Hematopoietic multipotent progenitor cell treated with erythropoietin and hydrocortisone succinate and interleukin-3 and kit ligand, for 15 days (in vitro differentiated cells): ENCODE data around the gene C5orf34.
A peak's percentile ranks its signal among the peaks of the same experiment; 100 is the strongest.
"Not testable (repeated sequence)": the region's sequence is repeated elsewhere in the genome, so short reads cannot be mapped to it uniquely, and the experiment has no call there.

Experiments
- DNase-seq: peaks from one replicate; pipeline ENCODE4 v3.0.0-alpha.2; 2015; ENCODE audit warnings: low spot score

The C5orf34 gene

DNA sequence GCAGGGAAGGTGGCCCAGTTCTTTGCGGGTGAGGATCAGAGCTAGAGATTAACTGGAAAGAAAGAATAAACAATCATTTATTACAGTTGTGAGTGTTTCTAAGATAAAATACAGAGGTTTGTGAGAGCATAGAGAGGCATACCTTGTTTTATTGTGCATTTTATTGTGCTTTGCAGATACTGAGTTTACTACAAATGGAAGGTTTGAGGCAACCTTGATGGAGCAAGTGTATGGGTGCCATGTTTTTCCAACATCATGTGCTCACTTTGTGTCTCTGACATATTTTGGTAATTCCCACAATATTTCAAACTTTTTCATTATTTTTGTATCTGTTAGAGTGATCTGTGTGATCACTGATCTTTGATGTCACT lies 715 bp upstream of the C5orf34 start:
- DNase-seq = no peak

DNA sequence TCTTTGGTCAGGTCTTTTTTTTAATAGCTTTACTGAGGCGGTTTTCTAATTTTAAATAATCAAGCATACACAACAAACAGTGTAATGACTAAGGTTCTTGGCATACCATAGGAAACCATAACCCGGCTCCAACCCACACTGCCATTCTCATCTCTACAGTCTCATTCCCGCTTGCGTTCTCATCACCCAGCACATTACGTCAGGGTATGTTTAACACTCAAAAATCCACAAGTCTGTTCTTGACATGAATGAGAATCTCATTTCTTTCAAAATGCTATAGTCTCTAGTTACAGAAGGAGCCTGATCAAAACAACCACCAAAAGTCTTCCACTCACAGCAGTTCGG lies 505 bp downstream of the C5orf34 start:
- DNase-seq = no peak

DNA sequence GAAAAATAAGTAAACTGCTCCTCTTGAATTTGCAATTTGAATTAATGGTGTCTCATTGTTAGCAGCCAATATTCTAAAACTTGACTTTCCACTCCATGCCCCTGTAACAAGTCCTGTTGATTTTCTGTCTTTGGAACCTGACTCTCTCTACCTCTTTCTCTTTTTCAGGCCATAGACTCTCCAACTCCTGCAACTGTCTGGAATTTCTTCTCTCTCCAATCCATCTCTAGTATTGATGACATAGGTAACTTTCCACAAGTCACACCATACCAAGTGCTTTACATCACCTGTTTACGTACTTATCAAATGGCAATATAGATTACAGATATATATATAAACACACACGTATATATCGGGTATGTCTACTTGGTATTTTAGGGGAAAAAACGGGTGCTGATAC lies 923 bp downstream of the C5orf34 start:
- no peak for DNase-seq

DNA sequence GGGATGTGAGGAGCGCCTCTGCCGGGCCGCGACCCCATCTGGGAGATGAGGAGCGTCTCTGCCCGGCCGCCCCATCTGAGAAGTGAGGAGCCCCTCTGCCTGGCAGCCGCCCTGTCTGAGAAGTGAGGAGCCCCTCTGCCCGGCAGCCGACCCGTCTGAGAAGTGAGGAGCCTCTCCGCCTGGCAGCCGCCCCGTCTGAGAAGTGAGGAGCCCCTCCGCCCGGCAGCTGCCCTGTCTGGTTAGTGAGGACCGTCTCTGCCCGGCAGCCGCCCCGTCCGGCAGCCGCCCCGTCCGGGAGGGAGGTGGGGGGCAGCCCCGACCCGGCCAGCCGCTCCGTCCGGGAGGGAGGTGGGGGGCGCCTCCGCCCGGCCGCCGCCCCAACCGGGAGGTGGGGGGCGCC lies 3.9 kb downstream of the C5orf34 start:
- not testable (repeated sequence) for DNase-seq

DNA sequence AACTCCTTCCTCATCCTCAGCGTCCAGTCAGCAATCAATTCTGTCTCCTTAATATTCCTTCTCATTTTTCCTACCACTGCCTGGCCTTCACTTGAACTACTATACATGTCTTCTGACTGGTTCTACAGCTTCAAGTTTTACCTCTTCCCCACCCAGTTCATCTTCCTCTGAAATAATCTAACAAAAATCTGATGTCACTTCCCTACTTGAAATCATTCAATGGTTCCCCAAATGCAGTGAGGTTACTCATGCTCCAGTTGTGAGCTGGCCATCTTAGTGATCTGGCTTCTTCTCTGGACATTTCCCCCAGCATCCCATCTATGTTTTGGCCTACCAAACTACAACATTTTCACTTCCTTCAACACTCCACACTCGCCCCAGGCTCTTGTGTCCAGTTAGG lies 16.4 kb downstream of the C5orf34 start:
- no peak for DNase-seq

DNA sequence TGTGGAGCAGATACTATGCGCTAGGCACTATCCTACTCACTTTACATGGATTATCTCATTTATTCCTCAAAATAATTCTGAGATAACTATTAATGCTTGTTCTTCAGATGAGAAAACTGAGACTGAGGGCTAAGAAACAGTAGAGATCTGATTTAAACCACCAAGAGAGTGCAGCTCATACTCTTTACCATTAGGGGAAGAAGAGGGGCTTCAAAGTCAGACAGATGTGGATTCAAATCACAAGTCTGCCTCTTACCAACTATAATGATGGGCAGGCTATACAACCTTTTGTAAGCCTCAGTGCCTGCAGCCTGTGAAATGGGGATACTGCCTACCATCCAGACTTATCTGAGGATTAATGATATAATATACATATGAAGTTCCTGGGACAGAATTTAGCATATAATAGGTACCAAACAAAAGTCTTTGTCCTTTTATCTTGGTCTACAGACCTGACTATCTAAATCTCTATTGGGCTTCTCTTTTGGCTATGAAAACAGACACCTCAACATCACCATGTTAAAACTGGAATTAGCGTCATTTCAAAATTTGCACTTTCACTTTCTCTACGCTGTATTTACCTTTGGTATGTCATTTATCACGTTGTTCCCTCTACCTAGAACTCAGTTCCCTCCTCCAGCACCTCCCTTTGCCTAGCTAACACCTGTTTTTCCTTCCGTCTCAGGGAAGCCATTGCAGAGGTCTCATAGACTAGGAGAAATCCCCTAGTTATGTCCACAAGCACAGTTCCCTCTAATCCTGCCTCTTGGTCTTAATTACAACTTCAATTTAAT lies 17.4 kb downstream of the C5orf34 start:
- no peak for DNase-seq

DNA sequence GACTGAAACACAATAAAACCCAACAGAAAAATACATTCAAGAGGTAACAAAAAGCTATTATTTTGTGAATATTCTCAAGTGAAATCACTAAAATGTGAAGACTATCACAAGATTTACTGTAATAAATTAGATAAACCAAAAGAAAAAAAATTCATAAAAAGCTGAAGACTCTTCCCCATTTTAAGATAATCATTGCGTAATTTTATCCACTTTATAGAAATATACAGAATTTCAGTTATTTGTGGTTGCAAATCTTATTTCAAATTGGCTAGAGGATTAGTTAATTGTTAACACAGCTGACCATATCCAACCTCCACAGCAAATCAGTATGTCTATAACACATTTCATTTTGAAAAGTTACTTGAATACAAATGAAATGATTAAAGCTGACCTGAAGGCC lies 23.6 kb downstream of the C5orf34 start:
- no peak for DNase-seq

DNA sequence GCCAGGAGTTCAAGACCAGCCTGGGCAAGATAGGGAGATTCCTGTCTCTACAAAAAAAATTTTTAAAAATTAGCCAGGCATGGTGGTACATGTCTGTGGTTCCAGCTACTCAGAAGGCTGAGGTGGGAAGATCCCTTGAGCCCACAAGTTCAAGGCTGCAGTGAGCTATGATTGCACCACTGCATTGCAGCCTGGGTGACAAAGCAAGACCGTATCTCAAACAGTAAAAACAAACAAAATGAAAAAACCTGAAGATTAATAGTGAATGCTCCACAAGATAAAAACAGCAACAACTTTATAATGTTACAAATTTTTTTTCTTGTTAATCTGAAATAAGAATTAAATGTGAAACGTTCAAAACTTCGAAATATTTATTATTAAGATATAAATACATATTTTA lies 28.6 kb downstream of the C5orf34 start:
- no peak for DNase-seq

DNA sequence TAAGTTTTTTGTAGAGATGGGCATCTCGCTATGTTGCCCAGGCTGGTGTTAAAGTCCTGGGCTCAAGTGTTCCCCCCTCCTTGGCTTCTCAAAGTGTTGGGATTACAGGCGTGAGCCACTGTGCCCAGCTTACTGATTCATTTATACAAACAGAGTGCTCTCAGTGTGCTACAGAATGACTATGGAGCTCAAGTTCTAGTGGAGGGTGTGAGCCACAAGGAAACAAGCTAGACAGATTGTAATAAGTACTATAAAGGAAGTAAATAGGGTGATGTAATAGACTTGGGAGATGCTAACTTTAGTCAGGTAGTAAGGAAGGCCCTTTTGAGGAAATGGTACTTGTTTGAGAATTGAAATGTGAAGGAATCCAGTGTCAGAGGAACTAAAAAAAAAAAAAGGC lies 29.5 kb downstream of the C5orf34 start:
- no peak for DNase-seq

DNA sequence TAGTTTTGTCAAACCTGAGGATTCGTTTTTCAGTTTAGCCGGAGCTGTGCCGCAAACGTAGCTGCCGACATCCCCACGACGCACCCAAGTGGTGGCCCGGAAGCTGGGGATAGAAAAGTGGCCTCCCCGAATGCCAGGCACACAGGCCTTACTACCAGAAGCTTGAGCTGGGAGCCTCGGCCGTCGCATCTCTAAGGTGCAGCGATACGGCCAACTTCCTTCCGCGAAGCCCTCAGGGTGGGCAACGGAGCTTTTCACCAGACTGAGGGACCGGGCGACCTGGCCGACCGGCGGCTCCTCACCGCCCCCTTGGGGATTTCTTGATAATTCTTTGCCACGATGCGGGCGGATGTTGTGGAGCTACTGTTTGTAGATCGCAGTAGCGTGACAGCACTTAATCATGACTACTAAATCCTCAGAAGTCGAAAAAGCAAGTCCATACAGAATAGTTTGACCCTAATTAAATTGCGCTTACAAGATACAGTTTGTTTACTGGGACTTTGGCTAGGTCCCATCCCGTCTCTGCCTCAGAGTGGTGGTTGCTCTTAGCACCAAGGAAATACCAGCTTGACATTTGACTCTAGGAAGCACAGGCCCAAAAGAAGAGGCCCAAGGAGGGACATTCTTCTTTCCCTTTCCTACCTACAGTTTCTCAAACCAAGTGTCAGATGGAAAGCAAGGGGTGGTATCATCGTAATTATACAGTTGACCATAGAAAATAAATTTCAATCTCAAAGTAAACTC lies 30.7 kb downstream of the C5orf34 start:
- DNase-seq = peak; percentile 85

DNA sequence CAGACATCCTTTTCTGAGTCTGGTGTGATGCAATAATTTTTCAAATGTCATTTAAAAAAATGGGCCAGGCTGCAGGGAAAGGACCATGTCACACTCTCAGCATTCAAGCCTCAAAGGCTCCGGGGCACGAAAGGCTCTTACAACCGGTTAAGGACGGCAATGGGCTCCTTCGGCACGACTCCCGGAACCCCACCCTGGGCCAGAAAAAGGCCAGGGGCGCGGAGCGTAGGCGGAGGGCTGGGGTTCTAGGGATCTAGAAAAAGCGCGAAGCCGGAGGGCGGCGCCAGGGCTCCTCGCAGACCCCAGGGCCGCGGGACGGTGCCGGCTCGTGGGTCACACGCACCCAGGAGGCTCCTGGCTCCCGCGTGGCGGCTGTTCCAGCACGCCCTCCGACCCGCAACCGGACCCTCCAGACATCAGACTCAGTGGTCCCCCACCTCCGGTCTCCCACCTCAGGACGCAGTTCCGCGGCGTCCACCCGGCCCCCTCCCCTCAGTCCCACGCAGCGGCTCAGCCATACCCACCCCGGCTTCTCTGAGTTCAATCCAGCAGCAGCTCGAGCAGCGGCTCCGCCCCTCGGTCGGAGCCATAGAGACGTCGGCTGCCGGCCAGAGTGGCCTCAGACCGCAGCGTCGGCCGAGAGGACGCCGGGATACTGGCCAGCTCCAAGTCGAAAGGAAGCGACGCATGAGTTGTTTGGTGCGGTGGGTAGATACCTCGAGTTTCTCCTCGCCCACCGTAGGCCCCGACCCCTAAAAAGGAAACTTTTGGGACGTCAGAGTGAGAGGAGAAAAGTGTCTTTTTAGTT lies 31.4 kb downstream of the C5orf34 start, which contains the start of gene TMEM267:
Gene TMEM267 (minus strand): TSS at position 568 of the 808 bp plus-strand sequence. CDS start 29,896 bp downstream, outside the sequence.
- peak; percentile 91 for DNase-seq

DNA sequence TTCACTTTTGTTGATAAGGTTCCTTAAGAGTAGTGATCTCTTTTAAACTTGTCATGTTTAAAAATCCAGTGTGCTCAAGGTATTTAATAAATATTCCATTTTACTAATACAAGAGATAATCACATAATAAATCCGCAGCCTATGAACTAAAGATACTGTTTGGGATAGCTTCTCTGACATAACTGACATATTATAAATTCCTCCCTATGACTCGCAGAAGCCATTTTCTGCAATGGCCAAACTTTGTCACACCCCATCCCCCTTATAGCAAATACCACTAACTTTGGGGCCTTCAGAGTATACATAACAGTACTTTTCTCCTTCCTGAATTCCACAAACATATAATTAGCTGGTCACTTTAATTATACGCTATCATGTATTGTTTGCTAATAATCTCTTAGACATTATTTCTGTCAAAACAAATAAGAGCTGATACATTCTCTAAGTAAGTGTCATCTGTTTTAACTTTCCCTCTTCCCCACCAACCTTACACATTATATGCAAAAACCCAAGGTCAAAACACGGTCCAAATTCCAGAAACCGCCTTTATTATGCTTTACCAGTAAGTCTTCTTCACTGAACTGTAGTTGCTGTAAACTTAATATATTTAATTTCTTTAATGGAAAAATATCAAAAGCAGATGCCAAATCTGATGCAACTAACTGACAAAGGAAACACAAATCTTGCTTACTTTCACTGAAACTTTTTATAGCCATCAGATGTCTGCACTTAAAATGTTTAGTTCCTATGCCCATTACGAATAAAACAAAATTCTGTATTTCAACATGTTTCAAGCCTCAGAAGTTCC lies 32.3 kb downstream of the C5orf34 start:
- peak; percentile 11 for DNase-seq

DNA sequence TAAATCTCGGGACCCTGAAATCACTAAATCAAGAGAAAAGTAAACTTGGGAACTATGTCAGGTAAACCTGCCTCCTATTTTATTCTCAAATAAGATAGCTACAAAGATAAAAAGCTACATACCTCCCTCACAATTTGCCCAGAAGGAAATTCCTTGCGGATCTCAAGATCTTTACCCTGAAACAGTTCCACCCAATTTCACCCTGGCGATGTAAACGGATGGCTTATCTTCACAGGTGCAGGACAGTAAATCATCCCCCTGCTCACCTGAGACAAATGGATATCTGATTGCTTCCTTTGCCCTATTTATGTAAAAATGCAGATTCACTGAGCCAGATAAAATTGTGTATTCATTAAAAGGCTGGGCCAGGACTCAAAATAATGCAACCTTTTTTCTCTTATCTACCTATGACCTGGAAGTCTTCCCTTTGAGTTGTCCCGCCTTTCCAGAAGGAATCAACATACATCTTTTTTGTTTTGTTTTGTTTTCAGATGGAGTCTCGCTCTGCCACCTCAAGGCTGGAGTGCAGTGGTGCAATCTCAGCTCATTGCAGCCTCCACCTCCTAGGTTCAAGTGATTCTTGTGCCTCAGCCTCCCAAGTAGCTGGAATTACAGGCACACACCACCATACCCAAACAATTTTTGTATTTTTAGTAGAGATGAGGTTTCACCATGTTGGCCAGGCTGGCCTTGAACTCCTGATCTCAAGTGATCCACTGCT lies 45.1 kb downstream of the C5orf34 start:
- DNase-seq = no peak

DNA sequence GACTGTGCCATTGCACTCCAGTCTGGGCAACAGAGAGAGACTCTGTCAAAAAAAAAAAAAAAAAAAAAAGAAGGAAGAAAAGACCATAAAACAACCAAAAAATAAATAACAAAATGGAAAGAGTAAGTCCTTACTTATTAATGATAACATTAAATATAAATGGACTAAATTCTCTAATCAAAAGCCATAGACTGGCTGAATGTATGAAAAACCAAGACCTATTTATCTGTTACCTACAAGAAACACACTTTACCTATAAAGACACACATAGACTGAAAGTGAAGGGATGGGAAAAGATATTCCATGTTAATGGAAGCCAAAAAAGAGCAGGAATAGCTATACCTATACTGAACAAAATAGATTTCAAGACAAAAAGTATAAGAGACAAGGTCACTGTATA lies 47.8 kb downstream of the C5orf34 start:
- no peak for DNase-seq

DNA sequence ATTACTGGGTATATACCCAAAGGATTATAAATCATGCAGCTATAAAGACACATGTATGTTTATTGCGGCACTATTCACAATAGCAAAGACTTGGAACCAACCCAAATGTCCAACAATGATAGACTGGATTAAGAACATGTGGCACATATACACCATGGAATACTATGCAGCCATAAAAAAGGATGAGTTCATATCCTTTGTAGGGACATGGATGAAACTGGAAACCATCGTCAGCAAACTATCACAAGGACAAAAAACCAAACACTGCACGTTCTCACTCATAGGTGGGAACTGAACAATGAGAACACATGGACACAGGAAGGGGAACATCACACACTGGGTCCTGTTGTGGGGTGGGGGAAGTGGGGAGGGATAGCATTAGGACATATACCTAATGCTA lies 49.5 kb downstream of the C5orf34 start:
- DNase-seq = not testable (repeated sequence)

DNA sequence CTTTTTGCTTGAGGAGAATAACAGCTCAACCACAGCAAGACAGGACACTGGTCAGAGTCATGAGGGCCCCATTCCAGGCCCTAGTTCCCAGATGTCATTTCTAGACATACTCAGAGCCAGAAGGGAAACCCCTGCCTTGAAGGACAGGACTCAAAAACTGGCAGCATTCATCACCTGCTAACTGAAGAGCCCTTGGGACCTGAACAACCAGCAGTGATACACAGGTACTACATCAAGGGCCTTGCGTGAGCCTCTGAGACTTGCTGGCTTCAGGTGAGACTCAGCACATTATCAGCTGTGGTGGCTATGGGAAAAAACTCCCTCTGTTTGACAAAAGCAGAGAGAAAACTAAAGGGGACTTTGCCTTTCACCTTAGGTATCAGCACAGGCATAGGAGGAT lies 53.9 kb downstream of the C5orf34 start:
- no peak for DNase-seq

DNA sequence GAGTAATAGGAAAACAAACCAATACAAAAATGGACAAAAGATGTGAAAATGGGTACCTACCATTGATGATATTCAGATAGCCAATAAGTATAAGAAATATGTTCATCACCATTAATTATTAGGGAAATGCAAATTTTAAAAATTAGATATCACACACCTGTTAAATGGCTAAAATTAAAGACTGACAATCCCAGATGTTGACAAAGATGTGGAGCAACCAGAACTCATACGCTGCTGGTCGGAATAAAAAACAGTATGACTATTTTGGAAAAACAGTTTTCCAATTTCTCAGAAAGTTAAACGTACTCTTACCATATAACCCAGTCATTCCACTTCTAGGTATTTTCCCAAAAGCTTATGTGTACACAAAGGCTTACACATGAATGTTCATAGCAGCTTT lies 58.4 kb downstream of the C5orf34 start:
- DNase-seq = no peak

DNA sequence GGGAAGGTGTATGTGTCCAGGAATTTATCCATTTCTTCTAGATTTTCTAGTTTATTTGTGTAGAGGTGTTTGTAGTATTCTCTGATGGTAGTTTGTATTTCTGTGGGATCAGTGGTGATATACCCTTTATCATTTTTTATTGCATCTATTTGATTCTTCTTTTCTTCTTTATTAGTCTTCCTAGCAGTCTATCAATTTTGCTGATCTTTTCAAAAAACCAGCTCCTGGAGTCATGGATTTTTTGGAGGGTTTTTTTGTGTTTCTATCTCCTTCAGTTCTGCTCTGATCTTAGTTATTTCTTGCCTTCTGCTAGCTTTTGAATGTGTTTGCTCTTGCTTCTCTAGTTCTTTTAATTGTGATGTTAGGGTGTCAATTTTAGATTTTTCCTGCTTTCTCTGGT lies 73.4 kb downstream of the C5orf34 start:
- DNase-seq = not testable (repeated sequence)

DNA sequence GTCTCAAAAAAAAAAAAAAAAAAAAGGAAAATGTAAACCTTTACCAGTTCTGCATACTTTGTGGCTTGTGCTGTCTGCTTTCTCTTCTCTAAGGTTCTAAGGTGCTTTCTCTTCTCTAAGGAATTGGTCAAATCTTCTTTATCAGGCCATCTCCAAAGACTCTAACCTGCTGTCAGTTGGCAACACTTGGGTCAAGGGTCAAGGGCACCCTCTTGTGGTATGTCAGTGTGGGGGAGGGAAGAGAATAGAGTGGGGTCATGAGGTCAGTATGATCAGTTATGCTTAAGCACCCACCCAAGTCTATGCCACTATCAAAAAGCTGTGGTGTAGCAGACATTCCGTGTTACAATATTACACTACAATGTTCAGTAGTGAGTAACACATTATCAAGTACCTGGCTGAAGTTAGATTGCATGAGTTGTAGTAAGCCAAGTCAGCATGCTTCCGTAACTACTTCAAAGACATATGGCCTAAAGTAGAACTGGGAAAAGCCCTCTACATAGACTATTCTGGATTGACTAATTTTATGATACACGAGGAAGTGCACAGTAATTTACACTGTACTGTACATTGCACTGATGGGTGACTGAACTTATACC lies 77.8 kb downstream of the C5orf34 start:
- DNase-seq = no peak
